PC-3 (cell line): ENCODE data around the gene OPTC.

Experiments used
- EZH2phosphoT487 ChIP-seq: fragments of 300-600 bp; sonication (generic); IDR thresholded peaks from 2 replicates; pipeline ENCODE4 v1.6.1; 2018; ENCODE audit warnings: mild to moderate bottlenecking, antibody characterized with exemption, low read length, borderline replicate concordance
- TF ChIP-seq, protein P1 (sequence below): fragments of 300-600 bp; sonication (generic); conservative IDR thresholded peaks from 2 replicates; pipeline ENCODE4 v1.5.1; 2017; ENCODE audit warnings: antibody characterized with exemption, low read depth, mild to moderate bottlenecking, low read length

DNA sequence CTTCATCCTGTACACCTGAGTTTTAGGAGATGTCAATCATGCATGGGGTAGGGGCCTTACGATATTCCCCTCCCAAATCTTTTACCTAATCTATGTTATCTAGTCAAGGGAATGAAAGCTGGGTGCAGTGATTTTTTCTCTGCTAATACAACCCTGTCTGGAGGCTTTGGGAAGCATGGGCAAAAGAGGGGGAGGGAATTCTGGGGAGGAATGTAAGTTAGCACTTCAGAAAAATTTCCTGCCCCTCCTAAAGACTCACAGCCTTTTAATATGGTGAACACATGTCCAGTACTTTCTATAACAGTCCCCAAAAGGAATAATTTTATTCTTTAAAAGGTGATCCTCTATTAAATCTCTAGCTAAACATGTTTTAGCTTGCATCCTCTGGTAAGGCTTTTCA is 44.0 kb upstream of the OPTC start:
- TF ChIP-seq, protein P1, sequence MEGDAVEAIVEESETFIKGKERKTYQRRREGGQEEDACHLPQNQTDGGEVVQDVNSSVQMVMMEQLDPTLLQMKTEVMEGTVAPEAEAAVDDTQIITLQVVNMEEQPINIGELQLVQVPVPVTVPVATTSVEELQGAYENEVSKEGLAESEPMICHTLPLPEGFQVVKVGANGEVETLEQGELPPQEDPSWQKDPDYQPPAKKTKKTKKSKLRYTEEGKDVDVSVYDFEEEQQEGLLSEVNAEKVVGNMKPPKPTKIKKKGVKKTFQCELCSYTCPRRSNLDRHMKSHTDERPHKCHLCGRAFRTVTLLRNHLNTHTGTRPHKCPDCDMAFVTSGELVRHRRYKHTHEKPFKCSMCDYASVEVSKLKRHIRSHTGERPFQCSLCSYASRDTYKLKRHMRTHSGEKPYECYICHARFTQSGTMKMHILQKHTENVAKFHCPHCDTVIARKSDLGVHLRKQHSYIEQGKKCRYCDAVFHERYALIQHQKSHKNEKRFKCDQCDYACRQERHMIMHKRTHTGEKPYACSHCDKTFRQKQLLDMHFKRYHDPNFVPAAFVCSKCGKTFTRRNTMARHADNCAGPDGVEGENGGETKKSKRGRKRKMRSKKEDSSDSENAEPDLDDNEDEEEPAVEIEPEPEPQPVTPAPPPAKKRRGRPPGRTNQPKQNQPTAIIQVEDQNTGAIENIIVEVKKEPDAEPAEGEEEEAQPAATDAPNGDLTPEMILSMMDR: no peak
- TF ChIP-seq EZH2phosphoT487: no peak
